B cell (primary cell): ENCODE data around the gene GUCY2D. TPM values are rescaled to one million over a fixed set of nuclear protein-coding genes. Genes with fewer than 3 reads are reported as not detected.

Source experiments
- ATAC-seq: fragments of 200-7000 bp; cut with Tn5 transposase; one replicate; pipeline ENCODE4 v1.10.0; 2021; ENCODE audit warnings: low read depth, mild to moderate bottlenecking, moderate number of reproducible peaks, moderate library complexity
- CTCF ChIA-PET: fragments of 350-600 bp; sonication (Branson Sonifier 250); formaldehyde crosslinking; loops from one replicate; lab custom pipeline; 2021; ENCODE audit warnings: antibody characterized with exemption, inconsistent platforms; lab: Charles Lee
- POLR2A ChIA-PET: fragments of 350-600 bp; sonication (Branson Sonifier 250); formaldehyde crosslinking; loops from one replicate; lab custom pipeline; 2021; ENCODE audit warnings: antibody characterized with exemption; lab: Charles Lee
- DNase-seq: peaks from one replicate; pipeline ENCODE4 v3.0.0; 2013
- H2AFZ ChIP-seq: 2 replicates; pipeline ENCODE4 v1.6.1; 2012; ENCODE audit warnings: mild to moderate bottlenecking, low read depth, low read length; ENCODE audit not compliant: insufficient read depth, poor library complexity, severe bottlenecking
- H3K27ac ChIP-seq, 2 donors: 1 replicate in 1 of 2; 2 replicates in 1 of 2; pipeline ENCODE4 v1.5.1; 2012 to 2013; ENCODE audit warnings: low read length in 2 of 2, mild to moderate bottlenecking in 2 of 2, moderate library complexity in 1 of 2
- H3K27me3 ChIP-seq, 4 experiments: fragments of 200-600 bp in 1 of 4; sonication (generic) in 1 of 4; replicated peaks in 1 of 4; 1 replicate in 2 of 4; 2 replicates in 2 of 4; pipeline versions ENCODE4 v1.6.1 to v1.7.0; 2013 to 2016; ENCODE audit warnings: low read length in 3 of 4, mild to moderate bottlenecking in 2 of 4, mixed read lengths in 1 of 4, moderate library complexity in 1 of 4; ENCODE audit not compliant: insufficient read depth in 4 of 4, control insufficient read depth in 3 of 4; ENCODE audit errors: control extremely low read depth in 1 of 4
- H3K36me3 ChIP-seq, 2 experiments: replicated peaks in 1 of 2; 1 replicate in 1 of 2; 2 replicates in 1 of 2; pipeline versions ENCODE4 v1.6.1 to v1.7.1; 2013; ENCODE audit warnings: low read length in 1 of 2; ENCODE audit not compliant: insufficient read depth in 2 of 2, control insufficient read depth in 1 of 2; ENCODE audit errors: control extremely low read depth in 1 of 2, extremely low read depth in 1 of 2
- H3K4me1 ChIP-seq, 2 donors: fragments of 200-600 bp in 1 of 2; sonication (generic) in 1 of 2; 1 replicate in 1 of 2; 2 replicates in 1 of 2; pipeline versions ENCODE4 v1.5.1 to v1.6.1; 2013 to 2017; ENCODE audit warnings: low read length in 2 of 2; ENCODE audit not compliant: control insufficient read depth in 2 of 2, insufficient read depth in 2 of 2
- H3K4me2 ChIP-seq: replicated peaks from 2 replicates; pipeline ENCODE3; 2012; ENCODE audit warnings: mild to moderate bottlenecking, low read depth, low read length; ENCODE audit not compliant: poor library complexity, severe bottlenecking
- H3K4me3 ChIP-seq, 5 experiments: fragments of 200-600 bp in 1 of 5; sonication (generic) in 1 of 5; 1 replicate in 3 of 5; 2 replicates in 2 of 5; pipeline versions ENCODE4 v1.5.1 to v1.7.0; 2011 to 2016; ENCODE audit warnings: low read length in 4 of 5, mild to moderate bottlenecking in 4 of 5, low read depth in 2 of 5, control low read depth in 1 of 5, moderate library complexity in 1 of 5; ENCODE audit not compliant: insufficient read depth in 1 of 5; ENCODE audit errors: control extremely low read depth in 1 of 5, extremely low read depth in 1 of 5
- H3K79me2 ChIP-seq: fragments of 200-600 bp; sonication (generic); one replicate; pipeline ENCODE4 v1.6.0; 2016; ENCODE audit warnings: low read length; ENCODE audit not compliant: control insufficient read depth, insufficient read depth
- H3K9ac ChIP-seq: fragments of 200-600 bp; sonication (generic); 2 replicates; pipeline ENCODE4 v1.6.1; 2017; ENCODE audit warnings: mild to moderate bottlenecking, low read length, moderate library complexity
- H3K9me3 ChIP-seq, 3 donors: one replicate each; pipeline versions ENCODE4 v1.6.1 to v1.7.1; 2013; ENCODE audit warnings: low read length in 2 of 3; ENCODE audit not compliant: control insufficient read depth in 2 of 3, insufficient read depth in 1 of 3; ENCODE audit errors: control extremely low read depth in 1 of 3
- H4K20me1 ChIP-seq: 2 replicates; pipeline ENCODE4 v1.6.0; 2012; ENCODE audit warnings: mild to moderate bottlenecking, low read length; ENCODE audit not compliant: insufficient read depth, control insufficient read depth, poor library complexity, severe bottlenecking
- H3K27ac Mint-ChIP-seq: one replicate; pipeline ENCODE4 v1.8.0; 2021; ENCODE audit warnings: mixed read lengths
- H3K27me3 Mint-ChIP-seq: one replicate; pipeline ENCODE4 v1.8.0; 2021; ENCODE audit warnings: mixed read lengths
- H3K4me1 Mint-ChIP-seq: one replicate; pipeline ENCODE4 v1.8.0; 2021; ENCODE audit warnings: mixed read lengths
- H3K4me3 Mint-ChIP-seq: one replicate; pipeline ENCODE4 v1.8.0; 2021; ENCODE audit warnings: mixed read lengths
- H3K9me3 Mint-ChIP-seq: one replicate; pipeline ENCODE4 v1.8.0; 2022; ENCODE audit warnings: mixed read lengths; ENCODE audit not compliant: insufficient read depth
- EZH2 ChIP-seq: IDR thresholded peaks from 2 replicates; pipeline ENCODE4 v1.6.1; 2012; ENCODE audit warnings: borderline replicate concordance, low read depth, mild to moderate bottlenecking, moderate library complexity, low read length; ENCODE audit not compliant: insufficient read depth, poor library complexity, severe bottlenecking
- WGBS: methylation state at CpG from one replicate; pipeline ENCODE4 v1.1.5; 2013; ENCODE audit warnings: missing lambda C conversion rate; ENCODE audit not compliant: insufficient coverage; 5-methylcytosine and 5-hydroxymethylcytosine counted together
- intact Hi-C: fragments of 100-400 bp; cut with micrococcal nuclease; formaldehyde crosslinking; loops from one replicate; pipeline ENCODE4 v1.10.0; 2022
- polyA plus RNA-seq: library from polyadenylated mRNA; depleted of rRNA; stranded (reverse); fragments of >200 nt; gene quantifications from 2 replicates; pipeline ENCODE4 v1.2.3, GENCODE V29; 2012
- total RNA-seq, 2 donors: library from RNA; stranded (reverse); fragments of 120-200 nt in 1 of 2; gene quantifications; 1 replicate in 1 of 2; 2 replicates in 1 of 2; pipeline versions ENCODE4 v1.2.3 to v1.2.4, GENCODE V29; 2013 to 2022
- TF ChIP-seq, protein P1 (sequence below): fragments of 200-600 bp; IDR thresholded peaks from one replicate; pipeline ENCODE4 v1.8.0; 2022; ENCODE audit warnings: antibody characterized with exemption, mild to moderate bottlenecking

Gene GUCY2D
- total and polyA plus RNA-seq, 2 donors (not counting 1 experiment from before 2014, with no cell fraction given): not detected

DNA sequence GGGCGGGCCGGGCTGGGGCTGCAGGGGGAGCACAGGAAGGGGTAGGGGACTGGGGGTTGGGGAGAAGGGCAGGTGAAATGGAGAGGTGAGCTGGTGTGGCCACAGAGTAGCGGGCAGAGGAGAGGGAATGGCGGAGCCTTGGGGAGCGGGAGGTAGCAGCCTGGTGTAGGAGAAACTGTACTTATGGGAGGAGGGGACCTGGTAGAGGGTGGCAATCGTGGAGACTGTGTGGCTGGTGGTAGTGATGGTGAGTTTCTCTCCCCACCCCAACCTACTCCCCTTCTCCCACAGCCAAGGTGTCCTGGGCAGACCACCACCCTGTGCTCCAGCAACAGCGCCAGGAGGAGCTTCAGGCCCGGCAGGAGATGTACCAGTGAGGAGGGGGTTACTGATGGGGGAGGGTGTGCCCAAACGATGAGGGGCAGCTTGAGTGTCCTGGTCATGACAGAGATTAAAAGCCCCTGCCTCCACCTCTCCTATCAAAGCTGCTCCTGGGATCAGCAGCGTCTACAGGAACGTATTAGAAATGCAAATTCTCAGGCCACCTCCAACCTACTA, 37.3 kb downstream of the GUCY2D start:
- Histone ChIP-seq H3K4me1 (peaks cover 5 to 8% of the 10 kb centered on the region in 2 donors), H3K79me2 (no peaks in the 10 kb centered on the region), H3K4me2 (peak overlapping the region; percentile 46), H3K9ac (no peak overlapping the region), H3K36me3 (no peaks in the 10 kb centered on the region), H2AFZ (no peak overlapping the region), H3K27me3 (peaks cover 0 to 14% (median 7%) of the 10 kb centered on the region in 4 experiments), H3K4me3 (no peak overlapping the region), H4K20me1 (no peaks in the 10 kb centered on the region), H3K9me3 (peaks cover 0 to 2% (median 0%) of the 10 kb centered on the region in 3 donors), H3K27ac (no peak overlapping the region)
- no peak for TF ChIP-seq EZH2
- TF ChIP-seq, protein P1, sequence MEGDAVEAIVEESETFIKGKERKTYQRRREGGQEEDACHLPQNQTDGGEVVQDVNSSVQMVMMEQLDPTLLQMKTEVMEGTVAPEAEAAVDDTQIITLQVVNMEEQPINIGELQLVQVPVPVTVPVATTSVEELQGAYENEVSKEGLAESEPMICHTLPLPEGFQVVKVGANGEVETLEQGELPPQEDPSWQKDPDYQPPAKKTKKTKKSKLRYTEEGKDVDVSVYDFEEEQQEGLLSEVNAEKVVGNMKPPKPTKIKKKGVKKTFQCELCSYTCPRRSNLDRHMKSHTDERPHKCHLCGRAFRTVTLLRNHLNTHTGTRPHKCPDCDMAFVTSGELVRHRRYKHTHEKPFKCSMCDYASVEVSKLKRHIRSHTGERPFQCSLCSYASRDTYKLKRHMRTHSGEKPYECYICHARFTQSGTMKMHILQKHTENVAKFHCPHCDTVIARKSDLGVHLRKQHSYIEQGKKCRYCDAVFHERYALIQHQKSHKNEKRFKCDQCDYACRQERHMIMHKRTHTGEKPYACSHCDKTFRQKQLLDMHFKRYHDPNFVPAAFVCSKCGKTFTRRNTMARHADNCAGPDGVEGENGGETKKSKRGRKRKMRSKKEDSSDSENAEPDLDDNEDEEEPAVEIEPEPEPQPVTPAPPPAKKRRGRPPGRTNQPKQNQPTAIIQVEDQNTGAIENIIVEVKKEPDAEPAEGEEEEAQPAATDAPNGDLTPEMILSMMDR: no peak
- CTCF ChIA-PET: interaction anchor here (0.6 to 3.1 kb wide), 6 partner anchors 10 to 127 kb away, joined by 3 to 26 read pairs (median 4); no protein-coding TSS in a partner anchor
- H3K4me3 Mint-ChIP-seq: no peak overlapping the region
- DNase-seq: no peak
- no peak overlapping the region for H3K27ac Mint-ChIP-seq
- peaks cover 45% of the 10 kb centered on the region for H3K27me3 Mint-ChIP-seq
- peaks cover 3% of the 10 kb centered on the region for H3K4me1 Mint-ChIP-seq
- intact Hi-C loops: loop anchor here (5.0 kb wide), 1 partner anchor 297 kb away; no protein-coding TSS in a partner anchor
- ATAC-seq: no peak
- 0% methylated on average over 1 of the region's 11 CpGs for whole genome bisulfite sequencing
- H3K9me3 Mint-ChIP-seq: peaks cover 2% of the 10 kb centered on the region
- POLR2A ChIA-PET: interaction anchor here (0.6 kb wide), 1 partner anchor 278 kb away, joined by 5 read pairs; no protein-coding TSS in a partner anchor

DNA sequence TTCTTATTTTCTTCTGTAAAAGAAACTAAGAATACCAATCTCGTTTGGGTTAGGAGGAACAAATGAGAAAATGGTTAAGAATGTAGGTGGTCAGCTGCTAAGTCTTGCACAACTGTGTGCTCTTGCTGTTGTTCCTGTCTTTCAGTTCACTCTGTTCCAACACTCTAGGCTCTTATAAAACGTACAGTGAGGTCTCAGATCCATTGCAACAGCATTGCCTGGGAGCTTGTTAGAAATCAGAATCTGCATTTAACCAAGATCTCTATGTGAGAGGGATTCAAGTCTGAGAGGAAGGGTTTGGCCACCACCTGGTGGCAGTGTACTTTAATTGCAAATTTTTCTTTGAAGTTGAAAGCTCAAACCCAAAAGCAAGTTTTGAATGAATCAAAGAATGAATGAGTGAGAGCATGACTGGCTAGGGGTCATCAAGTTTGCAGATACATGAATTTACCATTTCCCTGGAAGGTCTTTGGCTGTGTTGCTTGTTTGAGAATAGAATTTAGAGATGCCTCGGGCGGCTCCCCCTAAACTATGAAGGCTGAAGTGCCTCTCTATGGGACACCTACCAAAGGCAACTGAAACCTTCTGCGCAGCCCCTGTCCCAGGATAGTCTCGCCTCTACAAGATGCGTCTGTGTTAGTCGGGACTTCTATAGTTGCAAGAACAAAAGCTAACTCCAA, 39.0 kb downstream of the GUCY2D start:
- H3K27ac Mint-ChIP-seq: no peak overlapping the region

More for the DNA sequence above, 39.0 kb downstream of the GUCY2D start:
- Histone ChIP-seq H3K27ac (no peak overlapping the region), H3K4me1 (peaks cover 5 to 8% of the 10 kb centered on the region in 2 donors), H3K9me3 (peaks cover 0 to 2% (median 0%) of the 10 kb centered on the region in 3 donors), H3K79me2 (no peaks in the 10 kb centered on the region), H4K20me1 (no peaks in the 10 kb centered on the region), H3K4me3 (no peak overlapping the region), H3K27me3 (peaks cover 0 to 14% (median 7%) of the 10 kb centered on the region in 4 experiments), H3K9ac (no peak overlapping the region), H2AFZ (no peak overlapping the region), H3K4me2 (no peak overlapping the region), H3K36me3 (no peaks in the 10 kb centered on the region)
- ChIA-PET CTCF (interaction anchor here (0.6 to 3.1 kb wide), 29 partner anchors 13 to 299 kb away, joined by 3 to 26 read pairs (median 4); partner anchors contain the start of genes NAA38 and RNF227), POLR2A (no interaction called here)
- 86% methylated on average over 4 of the region's 8 CpGs for WGBS
- peak; percentile 64 for DNase-seq
- peaks cover 42% of the 10 kb centered on the region for H3K27me3 Mint-ChIP-seq
- intact Hi-C loops: loop anchor here (1.0 to 5.0 kb wide), 2 partner anchors 16 to 299 kb away; no protein-coding TSS in a partner anchor
- no peak overlapping the region for H3K4me3 Mint-ChIP-seq
- peaks cover 2% of the 10 kb centered on the region for H3K9me3 Mint-ChIP-seq
- no peak for ATAC-seq
- TF ChIP-seq, protein P1: peak; percentile 56
- TF ChIP-seq EZH2: no peak
- peaks cover 3% of the 10 kb centered on the region for H3K4me1 Mint-ChIP-seq
